Neuron (in vitro differentiated cells): ENCODE results near the gene KRTAP10-4.
"Not testable (repeated sequence)": the region's sequence is repeated elsewhere in the genome, so short reads cannot be mapped to it uniquely, and the experiment has no call there.

Experiments
- H2AFZ ChIP-seq: one replicate; pipeline ENCODE4 v1.6.1; 2013; ENCODE audit warnings: low read depth, mild to moderate bottlenecking, inconsistent platforms, low read length, moderate library complexity
- H3K27me3 ChIP-seq: one replicate; pipeline ENCODE4 v1.6.1; 2013; ENCODE audit warnings: low read length; ENCODE audit not compliant: insufficient read depth
- H3K36me3 ChIP-seq: one replicate; pipeline ENCODE4 v1.6.1; 2013; ENCODE audit warnings: low read length; ENCODE audit not compliant: insufficient read depth
- H3K4me1 ChIP-seq: one replicate; pipeline ENCODE4 v1.6.1; 2013; ENCODE audit warnings: low read length; ENCODE audit not compliant: insufficient read depth
- H3K4me3 ChIP-seq: 2 replicates; pipeline ENCODE4 v1.5.1; 2013; ENCODE audit warnings: mild to moderate bottlenecking, low read length, moderate library complexity
- H3K9me3 ChIP-seq: one replicate; pipeline ENCODE4 v1.6.1; 2013; ENCODE audit warnings: low read length

Gene KRTAP10-4

GRCh38 chr21:44596068-44596725, 22.7 kb downstream of the KRTAP10-4 start:
- Histone ChIP-seq H3K36me3 (no peaks in the 10 kb centered on the region), H3K4me1 (no peaks in the 10 kb centered on the region), H3K27me3 (no peaks in the 10 kb centered on the region), H2AFZ (no peak overlapping the region), H3K4me3 (no peak overlapping the region), H3K9me3 (peaks cover 2% of the 10 kb centered on the region)

- no peaks in the 10 kb centered on the region for H3K36me3 ChIP-seq
- no peaks in the 10 kb centered on the region for H3K4me1 ChIP-seq
- no peak overlapping the region for H3K4me3 ChIP-seq
- H3K27me3 ChIP-seq, result no peaks in the 10 kb centered on the region
- H2AFZ ChIP-seq, result no peak overlapping the region
- peaks cover 2% of the 10 kb centered on the region for H3K9me3 ChIP-seq
Measured at GRCh38 chr21:44598061-44598460, 24.5 kb downstream of the KRTAP10-4 start.

- Histone ChIP-seq H3K4me3 (no peak overlapping the region), H2AFZ (no peak overlapping the region), H3K4me1 (no peaks in the 10 kb centered on the region), H3K27me3 (no peaks in the 10 kb centered on the region), H3K9me3 (peaks cover 6% of the 10 kb centered on the region), H3K36me3 (no peaks in the 10 kb centered on the region)
Measured at GRCh38 chr21:44599264-44600029, 25.9 kb downstream of the KRTAP10-4 start.

- not testable (repeated sequence) for H3K9me3 ChIP-seq, H3K36me3 ChIP-seq, H3K4me1 ChIP-seq, H3K4me3 ChIP-seq, H3K27me3 ChIP-seq, H2AFZ ChIP-seq
Measured at GRCh38 chr21:44600118-44600978, 26.8 kb downstream of the KRTAP10-4 start, which contains the start of gene KRTAP10-7. TSS of gene KRTAP10-7 (plus strand) at chr21:44600597. CDS start at chr21:44600622, 25 bp downstream.

GRCh38 chr21:44601091-44601490, 27.6 kb downstream of the KRTAP10-4 start:
- not testable (repeated sequence) for H3K4me1 ChIP-seq, H3K9me3 ChIP-seq, H2AFZ ChIP-seq, H3K36me3 ChIP-seq, H3K27me3 ChIP-seq, H3K4me3 ChIP-seq

GRCh38 chr21:44601596-44602462, 28.3 kb downstream of the KRTAP10-4 start:
- Histone ChIP-seq H3K9me3 (peaks cover 6% of the 10 kb centered on the region), H2AFZ (no peak overlapping the region), H3K4me3 (no peak overlapping the region), H3K36me3 (no peaks in the 10 kb centered on the region), H3K27me3 (no peaks in the 10 kb centered on the region), H3K4me1 (no peaks in the 10 kb centered on the region)

GRCh38 chr21:44602463-44602850, 28.9 kb downstream of the KRTAP10-4 start:
- Histone ChIP-seq H3K36me3 (no peaks in the 10 kb centered on the region), H2AFZ (no peak overlapping the region), H3K27me3 (no peaks in the 10 kb centered on the region), H3K4me1 (no peaks in the 10 kb centered on the region), H3K4me3 (no peak overlapping the region), H3K9me3 (peaks cover 6% of the 10 kb centered on the region)

GRCh38 chr21:44603109-44603875, 29.8 kb downstream of the KRTAP10-4 start:
- no peaks in the 10 kb centered on the region for H3K27me3 ChIP-seq
- H3K4me1 ChIP-seq, result no peaks in the 10 kb centered on the region
- no peak overlapping the region for H3K4me3 ChIP-seq
- peaks cover 4% of the 10 kb centered on the region for H3K9me3 ChIP-seq
- H3K36me3 ChIP-seq, result no peaks in the 10 kb centered on the region
- H2AFZ ChIP-seq, result no peak overlapping the region

GRCh38 chr21:44603911-44604310, 30.4 kb downstream of the KRTAP10-4 start:
- H3K27me3 ChIP-seq, result no peaks in the 10 kb centered on the region
- H3K9me3 ChIP-seq, result peaks cover 4% of the 10 kb centered on the region
- H3K4me3 ChIP-seq, result no peak overlapping the region
- no peaks in the 10 kb centered on the region for H3K36me3 ChIP-seq
- H3K4me1 ChIP-seq, result no peaks in the 10 kb centered on the region
- no peak overlapping the region for H2AFZ ChIP-seq

- no peak overlapping the region for H3K4me3 ChIP-seq
- H3K9me3 ChIP-seq, result peaks cover 4% of the 10 kb centered on the region
- H3K36me3 ChIP-seq, result no peaks in the 10 kb centered on the region
- H2AFZ ChIP-seq, result no peak overlapping the region
- no peaks in the 10 kb centered on the region for H3K27me3 ChIP-seq
- H3K4me1 ChIP-seq, result no peaks in the 10 kb centered on the region
Measured at GRCh38 chr21:44606495-44606894, 33.0 kb downstream of the KRTAP10-4 start.

GRCh38 chr21:44609193-44609592, 35.7 kb downstream of the KRTAP10-4 start:
- peaks cover 3% of the 10 kb centered on the region for H3K9me3 ChIP-seq

More at GRCh38 chr21:44609193-44609592, 35.7 kb downstream of the KRTAP10-4 start:
- H3K4me1 ChIP-seq, result no peaks in the 10 kb centered on the region
- H3K36me3 ChIP-seq, result no peaks in the 10 kb centered on the region
- no peak overlapping the region for H3K4me3 ChIP-seq
- no peaks in the 10 kb centered on the region for H3K27me3 ChIP-seq
- no peak overlapping the region for H2AFZ ChIP-seq
